ENCODE data around the gene DCAF10.
"Not testable (repeated sequence)": the region's sequence is repeated elsewhere in the genome, so short reads cannot be mapped to it uniquely, and the experiment has no call there.

Gene DCAF10

GRCh38 chr9:37909836-37910235, 109.2 kb downstream of the DCAF10 start:
- DNase-seq: not testable (repeated sequence)

GRCh38 chr9:37910271-37910670, 109.7 kb downstream of the DCAF10 start:
- DNase-seq: no peak

- no peak for DNase-seq
Measured at GRCh38 chr9:37911271-37911681, 110.7 kb downstream of the DCAF10 start.

GRCh38 chr9:37913480-37914153, 113.0 kb downstream of the DCAF10 start:
- DNase-seq: peak; percentile 94

- DNase-seq: no peak
Measured at GRCh38 chr9:37914154-37914551, 113.6 kb downstream of the DCAF10 start.

GRCh38 chr9:37914701-37915358, 114.2 kb downstream of the DCAF10 start:
- DNase-seq: no peak

- DNase-seq: no peak
Measured at GRCh38 chr9:37915911-37916470, 115.4 kb downstream of the DCAF10 start.

- DNase-seq: no peak
Measured at GRCh38 chr9:37916471-37917312, 116.1 kb downstream of the DCAF10 start.

All from retina (tissue), 1 donor.